ENCODE data around the gene CUX1.

GRCh38 chr7:102192790-102193189, 375.4 kb downstream of the CUX1 start:
- TF ChIP-seq CTCF (IDR thresholded peaks at IDR 0.05; ENCODE audit: low read length) (no peak), EZH2 (optimal IDR thresholded peaks at IDR 0.05; ENCODE audit: low read depth, low read length) (no peak)

Measured in MM.1S (cell line).